Thyroid gland (tissue), 4 donors: ENCODE results near the gene CLIP1. TPM values are rescaled to one million over a fixed set of nuclear protein-coding genes. Genes with fewer than 3 reads are reported as not detected.
A peak's percentile ranks its signal among the peaks of the same experiment; 100 is the strongest.
"Not testable (repeated sequence)": the region's sequence is repeated elsewhere in the genome, so short reads cannot be mapped to it uniquely, and the experiment has no call there.

Experiments
- DNase-seq, 2 donors: peaks; one replicate each; pipeline ENCODE4 v3.0.0-alpha.2; 2019
- H3K27ac ChIP-seq, 3 donors: fragments of 200-600 bp; sonication (generic); 1 replicate in 2 of 3; 2 replicates in 1 of 3; pipeline ENCODE4 v1.5.1; 2016 to 2019; ENCODE audit warnings: mild to moderate bottlenecking in 1 of 3, moderate library complexity in 1 of 3
- H3K27me3 ChIP-seq: fragments of 200-600 bp; sonication (generic); one replicate; pipeline ENCODE4 v1.5.1; 2019
- H3K36me3 ChIP-seq, 2 donors: fragments of 200-600 bp; sonication (generic); one replicate each; pipeline ENCODE4 v1.5.1; 2016 to 2019
- H3K4me1 ChIP-seq, 2 donors: fragments of 200-600 bp; sonication (generic); one replicate each; pipeline ENCODE4 v1.5.1; 2017 to 2019
- H3K4me3 ChIP-seq, 3 donors: fragments of 200-600 bp; sonication (generic); replicated peaks in 1 of 3; 1 replicate in 2 of 3; 2 replicates in 1 of 3; pipeline ENCODE4 v1.5.1; 2016; ENCODE audit warnings: mild to moderate bottlenecking in 1 of 3
- H3K9me3 ChIP-seq: fragments of 200-600 bp; sonication (generic); one replicate; pipeline ENCODE4 v1.5.1; 2017
- CTCF ChIP-seq, 6 experiments: fragments of 200-600 bp in 3 of 6; fragments of 450-650 bp in 3 of 6; sonication (generic) in 3 of 6; IDR thresholded peaks; one replicate each; pipeline ENCODE4 v1.5.1; 2016 to 2019; ENCODE audit warnings: antibody characterized with exemption in 6 of 6, mild to moderate bottlenecking in 2 of 6, inconsistent platforms in 1 of 6, moderate library complexity in 1 of 6
- POLR2A ChIP-seq, 2 donors: fragments of 450-650 bp; IDR thresholded peaks; one replicate each; pipeline ENCODE4 v1.6.1; 2017; ENCODE audit warnings: antibody characterized with exemption in 2 of 2, mild to moderate bottlenecking in 2 of 2, moderate library complexity in 1 of 2
- WGBS, 2 donors: methylation state at CpG; one replicate each; pipeline ENCODE4 v1.1.5; 2017; 5-methylcytosine and 5-hydroxymethylcytosine counted together
- intact Hi-C: fragments of 100-400 bp; cut with DNase I; formaldehyde crosslinking; loops from one replicate; pipeline ENCODE4 v1.15.1; 2023
- total RNA-seq, 4 donors: library from RNA; depleted of rRNA; stranded (reverse); fragments of >200 nt; gene quantifications; one replicate each; pipeline ENCODE4 v1.2.3, GENCODE V29; 2016

The CLIP1 gene
- total RNA-seq, 4 donors from 2014 or later: 118 to 189 (median 143) TPM

- Histone ChIP-seq H3K4me3 (no peak overlapping the region), H3K27me3 (no peaks in the 10 kb centered on the region), H3K36me3 (peaks cover 0 to 5% of the 10 kb centered on the region in 2 donors), H3K9me3 (no peaks in the 10 kb centered on the region), H3K27ac (peak overlapping the region in 2 of 3 donors; percentile 54 to 81), H3K4me1 (peaks cover 23 to 36% of the 10 kb centered on the region in 2 donors)
- TF ChIP-seq POLR2A (IDR thresholded peaks at IDR 0.05) (no peak), CTCF (IDR thresholded peaks at IDR 0.05) (no peak)
- DNase-seq: peak in 1 of 2 donors; percentile 23
- 62 to 78% methylated on average over 3 of the region's 3 CpGs for WGBS, 2 donors
- intact Hi-C loops: no loop called here
Measured at GRCh38 chr12:122366685-122367475, 55.6 kb downstream of the CLIP1 start.

- H3K27me3 ChIP-seq, intact Hi-C loops, H3K9me3 ChIP-seq, DNase-seq, H3K4me3 ChIP-seq: not testable (repeated sequence)
- H3K27ac ChIP-seq: peak overlapping the region in 1 of 3 donors; percentile 50
- H3K36me3 ChIP-seq: peaks cover 9 to 12% of the 10 kb centered on the region in 2 donors
- peaks cover 23 to 36% of the 10 kb centered on the region in 2 donors for H3K4me1 ChIP-seq
- WGBS, 2 donors: 68 to 78% methylated on average over 5 of the region's 5 CpGs
Measured at GRCh38 chr12:122365226-122365625, 57.2 kb downstream of the CLIP1 start.

- WGBS, 2 donors: 95 to 96% methylated on average over 9 of the region's 9 CpGs
- no peak overlapping the region for H3K4me3 ChIP-seq
- H3K27me3 ChIP-seq: no peaks in the 10 kb centered on the region
- DNase-seq: no peak
- TF ChIP-seq POLR2A (IDR thresholded peaks at IDR 0.05): no peak
- TF ChIP-seq CTCF (IDR thresholded peaks at IDR 0.05): no peak
- H3K4me1 ChIP-seq: peaks cover 17 to 31% of the 10 kb centered on the region in 2 donors
- H3K36me3 ChIP-seq: peaks cover 9 to 12% of the 10 kb centered on the region in 2 donors
- H3K27ac ChIP-seq: no peak overlapping the region
- no peaks in the 10 kb centered on the region for H3K9me3 ChIP-seq
- intact Hi-C loops: no loop called here
Measured at GRCh38 chr12:122363782-122364181, 58.7 kb downstream of the CLIP1 start.

- TF ChIP-seq POLR2A (IDR thresholded peaks at IDR 0.05): no peak
- no peak for TF ChIP-seq CTCF (IDR thresholded peaks at IDR 0.05)
- Histone ChIP-seq H3K4me3 (no peak overlapping the region), H3K4me1 (peaks cover 9 to 21% of the 10 kb centered on the region in 2 donors), H3K9me3 (no peaks in the 10 kb centered on the region), H3K27me3 (no peaks in the 10 kb centered on the region), H3K27ac (no peak overlapping the region), H3K36me3 (peaks cover 9 to 12% of the 10 kb centered on the region in 2 donors)
- 74 to 77% methylated on average over 1 of the region's 1 CpG for WGBS, 2 donors
- intact Hi-C loops: no loop called here
- DNase-seq: no peak
Measured at GRCh38 chr12:122362755-122363154, 59.7 kb downstream of the CLIP1 start.

- H3K27me3 ChIP-seq, H3K27ac ChIP-seq, DNase-seq, H3K4me3 ChIP-seq, H3K9me3 ChIP-seq, H3K4me1 ChIP-seq, intact Hi-C loops: not testable (repeated sequence)
- WGBS, 2 donors: 89 to 96% methylated on average over 2 of the region's 2 CpGs
- H3K36me3 ChIP-seq: peaks cover 25 to 28% of the 10 kb centered on the region in 2 donors
Measured at GRCh38 chr12:122358403-122358802, 64.1 kb downstream of the CLIP1 start.

GRCh38 chr12:122357536-122357935, 64.9 kb downstream of the CLIP1 start:
- H3K27ac ChIP-seq, H3K4me3 ChIP-seq, H3K9me3 ChIP-seq, H3K27me3 ChIP-seq, DNase-seq, intact Hi-C loops: not testable (repeated sequence)
- WGBS, 2 donors: 94 to 95% methylated on average over 2 to 9 of the region's 32 CpGs
- Histone ChIP-seq H3K36me3 (peaks cover 20 to 28% of the 10 kb centered on the region in 2 donors), H3K4me1 (peaks cover 12 to 18% of the 10 kb centered on the region in 2 donors)

GRCh38 chr12:122356991-122357390, 65.5 kb downstream of the CLIP1 start:
- H3K4me3 ChIP-seq, intact Hi-C loops, H3K9me3 ChIP-seq, H3K27ac ChIP-seq, DNase-seq, H3K27me3 ChIP-seq: not testable (repeated sequence)
- Histone ChIP-seq H3K4me1 (peaks cover 12 to 22% of the 10 kb centered on the region in 2 donors), H3K36me3 (peaks cover 20 to 28% of the 10 kb centered on the region in 2 donors)
- 96 to 100% methylated on average over 3 to 17 of the region's 27 CpGs for WGBS, 2 donors
